ENCODE measurements around the gene NFIX. TPM values are rescaled to one million over a fixed set of nuclear protein-coding genes. Genes with fewer than 3 reads are reported as not detected.

Gene NFIX
- total and polyA plus RNA-seq, 9 of the 15 experiments (the other 6 are each of a cell fraction or from before 2014, with no cell fraction given), result 0.28 to 26.8 (median 5.4) TPM

- TF ChIP-seq RBFOX2 (IDR thresholded peaks at IDR 0.05; ENCODE audit: low read depth, low read length), result 0 out of 2 replicates have a peak, but pooled peaks have one; percentile 39
- no peak for TF ChIP-seq MLX (CRISPR knock-in tag; conservative IDR thresholded peaks at IDR 0.05)
- TF ChIP-seq HDAC3 (IDR thresholded peaks at IDR 0.05; ENCODE audit: borderline replicate concordance, partially characterized antibody), result no peak
- TF ChIP-seq NFE2L1 (tag; IDR thresholded peaks at IDR 0.05; ENCODE audit: borderline replicate concordance, low read depth), result no peak
- no peak for TF ChIP-seq ID3 (CRISPR knock-in tag; IDR thresholded peaks at IDR 0.05)
- no peak for TF ChIP-seq ID3 (tag; IDR thresholded peaks at IDR 0.05)
- TF ChIP-seq ILK (tag; IDR thresholded peaks at IDR 0.05; ENCODE audit: borderline replicate concordance, low read depth), result no peak
- no peak for TF ChIP-seq ZNF197 (CRISPR knock-in tag; IDR thresholded peaks at IDR 0.05; ENCODE audit: low read depth)
- no peak for TF ChIP-seq NR1H2 (CRISPR knock-in tag; IDR thresholded peaks at IDR 0.05)
- no peak for TF ChIP-seq ZFP91 (CRISPR knock-in tag; IDR thresholded peaks at IDR 0.05)
- peak; percentile 29 to 49; a peak in 3 of 4 replicates for TF ChIP-seq MNT (conservative IDR thresholded peaks at IDR 0.05)
- peak; percentile 53 to 80 for TF ChIP-seq E2F6 (IDR thresholded peaks at IDR 0.05; ENCODE audit: borderline replicate concordance in 1 of 2, extremely low read depth in 1 of 2, insufficient read depth in 1 of 2, insufficient read length in 1 of 2, low read depth in 1 of 2, low read length in 1 of 2, poor library complexity in 1 of 2, severe bottlenecking in 1 of 2)
- no peak for TF ChIP-seq ZNF764 (CRISPR knock-in tag; IDR thresholded peaks at IDR 0.05; ENCODE audit: low read depth)
- TF ChIP-seq TOE1 (IDR thresholded peaks at IDR 0.05; ENCODE audit: borderline replicate concordance), result no peak
- no peak for TF ChIP-seq TOE1 (CRISPR knock-in tag; IDR thresholded peaks at IDR 0.05; ENCODE audit: borderline replicate concordance, low read depth)
- TF ChIP-seq DDX20 (tag; IDR thresholded peaks at IDR 0.05; ENCODE audit: low read depth), result no peak
- TF ChIP-seq MCM3 (IDR thresholded peaks at IDR 0.05), result no peak
- TF ChIP-seq ZNF217 (CRISPR knock-in tag; IDR thresholded peaks at IDR 0.05), result no peak
- no peak for TF ChIP-seq SRSF1 (IDR thresholded peaks at IDR 0.05; ENCODE audit: low read depth, low read length)
- TF ChIP-seq ZNF583 (CRISPR knock-in tag; IDR thresholded peaks at IDR 0.05), result no peak
- no peak for TF ChIP-seq NFXL1 (CRISPR knock-in tag; IDR thresholded peaks at IDR 0.05)
Observed at GRCh38 chr19:13022859-13023636, 27.8 kb downstream of the NFIX start (continued).
